Large intestine (tissue), 3 donors: Measurements from ENCODE around the gene DPH7. TPM values are rescaled to one million over a fixed set of nuclear protein-coding genes. Genes with fewer than 3 reads are reported as not detected.
"Not testable (repeated sequence)": the region's sequence is repeated elsewhere in the genome, so short reads cannot be mapped to it uniquely, and the experiment has no call there.

Source experiments
- DNase-seq, 2 donors: peaks; one replicate each; pipeline versions ENCODE4 v3.0.0 to v3.0.0-alpha.2; 2013
- H3K27ac ChIP-seq: one replicate; pipeline ENCODE4 v1.5.1; 2013; ENCODE audit warnings: low read length
- H3K27me3 ChIP-seq: 2 replicates; pipeline ENCODE4 v1.6.1; 2013; ENCODE audit warnings: low read length; ENCODE audit not compliant: control insufficient read depth, insufficient read depth
- H3K36me3 ChIP-seq: 2 replicates; pipeline ENCODE4 v1.6.1; 2013; ENCODE audit warnings: low read length; ENCODE audit not compliant: control insufficient read depth, insufficient read depth
- H3K4me1 ChIP-seq: one replicate; pipeline ENCODE4 v1.6.1; 2013; ENCODE audit warnings: low read length; ENCODE audit not compliant: control insufficient read depth, insufficient read depth
- H3K4me3 ChIP-seq: one replicate; pipeline ENCODE4 v1.5.1; 2013; ENCODE audit warnings: low read length
- H3K9me3 ChIP-seq: one replicate; pipeline ENCODE4 v1.6.1; 2013; ENCODE audit warnings: mild to moderate bottlenecking, low read depth, low read length, moderate library complexity; ENCODE audit not compliant: control insufficient read depth
- WGBS: methylation state at CpG from one replicate; pipeline ENCODE4 v1.1.5; 2013; ENCODE audit warnings: low lambda C conversion rate; ENCODE audit not compliant: insufficient coverage; 5-methylcytosine and 5-hydroxymethylcytosine counted together
- polyA plus RNA-seq: library from polyadenylated mRNA; unstranded; fragments of 120-200 nt; gene quantifications from one replicate; pipeline ENCODE4 v1.2.1, GENCODE V29; 2013

DPH7 gene
- polyA plus RNA-seq, 1 donor = 42.2 TPM

DNA sequence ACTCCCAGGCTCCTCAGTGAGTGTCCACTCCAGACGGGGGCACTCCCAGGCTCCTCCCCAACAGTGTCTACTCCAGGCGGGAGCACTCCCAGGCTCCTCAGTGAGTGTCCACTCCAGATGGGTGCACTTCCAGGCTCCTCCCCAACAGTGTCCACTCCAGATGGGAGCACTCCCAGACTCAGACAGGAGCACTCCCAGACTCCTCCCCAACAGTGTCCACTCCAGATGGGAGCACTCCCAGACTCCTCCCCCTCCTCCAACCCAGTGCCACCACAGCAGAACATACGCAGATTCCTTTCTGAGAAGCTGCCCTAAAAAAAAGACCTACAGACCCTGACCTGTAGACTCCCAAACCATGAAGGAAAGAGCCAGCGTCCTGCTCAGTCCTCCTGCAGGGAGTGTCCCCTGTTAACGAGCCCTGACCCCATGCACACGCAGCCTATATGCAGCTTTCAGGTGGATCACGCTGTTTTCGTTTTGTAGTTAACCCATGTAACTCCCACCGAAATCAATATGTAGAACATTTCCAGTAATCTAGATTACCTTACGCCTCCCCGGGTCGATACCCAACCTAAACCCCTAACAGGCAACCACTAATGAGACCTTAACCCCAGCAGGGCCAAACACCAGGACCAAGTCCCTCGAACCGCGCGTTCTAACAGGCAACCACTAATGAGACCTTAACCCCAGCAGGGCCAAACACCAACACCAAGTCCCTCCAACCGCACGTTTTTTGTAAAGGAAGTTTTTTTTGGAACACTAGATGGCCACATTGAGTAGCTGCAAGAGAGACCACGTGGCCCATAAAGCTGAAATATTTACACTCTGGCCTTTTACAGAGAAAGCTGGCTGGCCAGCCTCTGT is 44.2 kb downstream of the DPH7 start:
- H3K27ac ChIP-seq = no peak overlapping the region
- 80% methylated on average over 1 of the region's 19 CpGs for WGBS
- H3K36me3 ChIP-seq = no peaks in the 10 kb centered on the region

DNA sequence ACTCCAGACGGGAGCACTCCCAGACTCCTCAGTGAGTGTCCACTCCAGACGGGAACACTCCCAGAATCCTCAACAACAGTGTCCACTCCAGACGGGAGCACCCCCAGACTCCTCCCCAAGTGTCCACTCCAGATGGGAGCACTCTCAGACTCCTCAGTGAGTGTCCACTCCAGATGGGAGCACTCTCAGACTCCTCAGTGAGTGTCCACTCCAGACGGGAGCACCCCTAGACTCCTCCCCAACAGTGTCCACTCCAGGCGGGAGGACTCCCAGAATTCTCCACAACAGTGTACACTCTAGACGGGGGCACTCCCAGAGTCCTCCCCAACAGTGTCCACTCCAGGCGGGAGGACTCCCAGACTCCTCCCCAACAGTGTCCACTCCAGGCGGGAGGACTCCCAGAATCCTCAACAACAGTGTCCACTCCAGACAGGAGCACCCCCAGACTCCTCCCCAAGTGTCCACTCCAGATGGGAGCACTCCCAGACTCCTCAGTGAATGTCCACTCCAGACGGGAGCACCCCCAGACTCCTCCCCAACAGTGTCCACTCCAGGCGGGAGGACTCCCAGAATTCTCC is 45.7 kb downstream of the DPH7 start:
- H3K27me3 ChIP-seq, DNase-seq, H3K27ac ChIP-seq, H3K9me3 ChIP-seq, H3K36me3 ChIP-seq, H3K4me3 ChIP-seq, H3K4me1 ChIP-seq: not testable (repeated sequence)
- WGBS = no CpG with 5 or more reads among the region's 10 CpGs

More for the DNA sequence above, 44.2 kb downstream of the DPH7 start:
- DNase-seq = peak; percentile 55 to 68
- peaks cover 5% of the 10 kb centered on the region for H3K4me1 ChIP-seq
- H3K9me3 ChIP-seq = no peaks in the 10 kb centered on the region
- no peak overlapping the region for H3K4me3 ChIP-seq
- no peaks in the 10 kb centered on the region for H3K27me3 ChIP-seq

DNA sequence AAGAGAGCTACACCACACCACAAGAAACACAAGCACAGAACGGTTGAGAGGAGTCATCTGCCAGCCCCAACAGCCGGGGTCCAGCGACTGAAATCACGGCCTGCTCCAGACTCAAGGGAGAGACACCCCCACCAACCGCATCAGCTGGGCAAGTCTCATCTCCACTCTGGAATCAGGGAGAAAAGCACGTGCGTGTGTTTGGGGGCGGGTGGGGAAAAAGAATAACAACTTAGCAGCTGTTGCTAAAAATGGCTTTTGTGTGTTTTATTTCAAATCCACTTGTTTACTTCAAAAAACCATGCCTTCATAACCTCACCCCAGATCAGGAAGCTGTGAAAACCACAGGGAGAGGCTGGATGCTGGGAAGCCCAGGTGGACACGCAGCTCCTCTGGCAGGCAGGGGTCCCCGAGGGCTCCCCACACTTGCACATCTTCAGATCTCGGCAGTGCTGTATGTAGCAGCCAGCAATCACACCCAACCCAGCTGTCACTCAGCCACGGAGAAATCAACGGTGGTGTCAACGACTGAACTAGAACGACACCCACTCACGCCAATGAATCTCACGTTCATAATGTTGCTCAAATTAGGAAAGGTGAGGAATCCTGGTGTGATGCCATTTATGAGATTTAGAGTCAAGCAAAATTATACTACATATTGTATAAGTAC is 47.5 kb downstream of the DPH7 start:
- no peak for DNase-seq
- H3K27me3 ChIP-seq = no peaks in the 10 kb centered on the region
- WGBS = no CpG with 5 or more reads among the region's 17 CpGs
- peaks cover 5% of the 10 kb centered on the region for H3K4me1 ChIP-seq
- H3K4me3 ChIP-seq = no peak overlapping the region
- no peaks in the 10 kb centered on the region for H3K9me3 ChIP-seq
- H3K27ac ChIP-seq = no peak overlapping the region
- H3K36me3 ChIP-seq = no peaks in the 10 kb centered on the region

GRCh38 chr9:137530331-137530730 is 48.4 kb downstream of the DPH7 start:
- H3K9me3 ChIP-seq = no peaks in the 10 kb centered on the region
- H3K27me3 ChIP-seq = no peaks in the 10 kb centered on the region
- no peak overlapping the region for H3K27ac ChIP-seq
- WGBS = no CpG with 5 or more reads among the region's 5 CpGs
- no peak for DNase-seq
- H3K4me1 ChIP-seq = peaks cover 5% of the 10 kb centered on the region
- H3K36me3 ChIP-seq = no peaks in the 10 kb centered on the region
- H3K4me3 ChIP-seq = no peak overlapping the region

- Histone ChIP-seq H3K36me3 (no peaks in the 10 kb centered on the region), H3K9me3 (no peaks in the 10 kb centered on the region), H3K27me3 (no peaks in the 10 kb centered on the region), H3K4me3 (no peak overlapping the region), H3K27ac (no peak overlapping the region), H3K4me1 (no peaks in the 10 kb centered on the region)
- DNase-seq = no peak
- no CpG with 5 or more reads among the region's 5 CpGs for WGBS
Measured at GRCh38 chr9:137524981-137525317, 53.8 kb downstream of the DPH7 start.

GRCh38 chr9:137524161-137524980 is 54.4 kb downstream of the DPH7 start:
- Histone ChIP-seq H3K27ac (no peak overlapping the region), H3K4me1 (no peaks in the 10 kb centered on the region)
- no CpG with 5 or more reads among the region's 33 CpGs for WGBS

GRCh38 chr9:137522746-137523455 is 55.8 kb downstream of the DPH7 start:
- 100% methylated on average over 5 of the region's 36 CpGs for WGBS

More at GRCh38 chr9:137524161-137524980, 54.4 kb downstream of the DPH7 start:
- no peak for DNase-seq
- no peak overlapping the region for H3K4me3 ChIP-seq
- H3K9me3 ChIP-seq = no peaks in the 10 kb centered on the region
- no peaks in the 10 kb centered on the region for H3K27me3 ChIP-seq
- no peaks in the 10 kb centered on the region for H3K36me3 ChIP-seq

DNA sequence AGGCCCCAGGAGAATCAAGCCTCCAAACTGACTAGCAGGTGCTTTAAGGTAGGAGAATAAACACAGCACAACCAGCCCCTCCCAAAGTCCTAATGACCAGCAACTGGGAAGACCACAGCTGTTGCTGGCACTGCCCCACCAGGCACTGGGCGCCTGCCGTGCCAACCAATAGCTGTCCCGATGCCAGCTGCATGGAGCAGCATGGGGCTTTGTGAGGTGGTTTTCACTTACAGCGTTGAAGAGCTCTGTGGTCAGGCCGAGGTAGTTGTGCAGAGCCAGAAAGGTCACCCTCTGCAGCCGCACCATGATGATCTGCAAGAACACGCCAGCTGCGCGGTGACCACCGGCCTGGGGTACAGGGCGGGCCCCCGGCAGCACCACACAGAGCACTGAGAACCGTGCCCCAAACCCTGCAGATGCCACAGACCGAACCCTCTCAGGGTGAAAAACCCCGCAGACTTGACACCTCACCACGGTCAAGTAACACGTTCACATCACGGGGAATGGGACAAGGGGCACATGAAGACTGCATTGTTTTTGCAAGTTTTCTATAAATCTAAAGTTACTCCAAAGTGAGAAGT is 57.2 kb downstream of the DPH7 start:
- Histone ChIP-seq H3K36me3 (no peaks in the 10 kb centered on the region), H3K27me3 (no peaks in the 10 kb centered on the region), H3K4me1 (no peaks in the 10 kb centered on the region), H3K27ac (no peak overlapping the region), H3K9me3 (no peaks in the 10 kb centered on the region), H3K4me3 (no peak overlapping the region)
- no CpG with 5 or more reads among the region's 18 CpGs for WGBS
- no peak for DNase-seq

More at GRCh38 chr9:137522746-137523455, 55.8 kb downstream of the DPH7 start:
- H3K9me3 ChIP-seq = no peaks in the 10 kb centered on the region
- H3K4me3 ChIP-seq = no peak overlapping the region
- H3K36me3 ChIP-seq = no peaks in the 10 kb centered on the region
- no peaks in the 10 kb centered on the region for H3K27me3 ChIP-seq
- H3K27ac ChIP-seq = no peak overlapping the region
- no peaks in the 10 kb centered on the region for H3K4me1 ChIP-seq
- no peak for DNase-seq

- WGBS = no CpG with 5 or more reads among the region's 30 CpGs
- Histone ChIP-seq H3K9me3 (no peaks in the 10 kb centered on the region), H3K36me3 (no peaks in the 10 kb centered on the region), H3K4me3 (no peak overlapping the region), H3K4me1 (no peaks in the 10 kb centered on the region), H3K27me3 (no peaks in the 10 kb centered on the region), H3K27ac (no peak overlapping the region)
- no peak for DNase-seq
Measured at GRCh38 chr9:137520614-137521404, 57.9 kb downstream of the DPH7 start.
